GM19240 (cell line): ENCODE measurements around the gene KCNMB1.

Source experiments
- DNase-seq: peaks from one replicate; pipeline ENCODE4 v3.0.0; 2011; ENCODE audit warnings: low spot score; ENCODE audit not compliant: insufficient read length

The KCNMB1 gene

DNA sequence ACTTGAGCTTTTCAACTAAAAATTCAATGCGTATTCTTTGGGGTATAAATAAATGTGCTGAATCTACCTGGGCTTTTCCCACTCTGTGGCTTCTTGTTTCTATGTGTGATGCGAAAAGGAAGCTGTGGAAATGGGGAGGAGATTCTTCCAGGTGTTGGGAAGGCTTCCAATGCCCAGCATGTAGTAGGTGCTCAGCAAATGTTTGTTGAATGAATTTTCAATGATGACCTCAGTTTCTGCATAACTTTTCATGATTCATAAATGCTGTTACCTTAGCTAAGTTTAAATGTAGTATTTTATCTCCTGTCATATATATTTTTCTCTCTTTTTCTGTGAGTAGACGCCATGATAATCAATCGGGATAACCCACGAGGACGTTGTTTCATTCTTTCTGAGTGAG, 25.6 kb upstream of the KCNMB1 start:
- DNase-seq, result no peak

DNA sequence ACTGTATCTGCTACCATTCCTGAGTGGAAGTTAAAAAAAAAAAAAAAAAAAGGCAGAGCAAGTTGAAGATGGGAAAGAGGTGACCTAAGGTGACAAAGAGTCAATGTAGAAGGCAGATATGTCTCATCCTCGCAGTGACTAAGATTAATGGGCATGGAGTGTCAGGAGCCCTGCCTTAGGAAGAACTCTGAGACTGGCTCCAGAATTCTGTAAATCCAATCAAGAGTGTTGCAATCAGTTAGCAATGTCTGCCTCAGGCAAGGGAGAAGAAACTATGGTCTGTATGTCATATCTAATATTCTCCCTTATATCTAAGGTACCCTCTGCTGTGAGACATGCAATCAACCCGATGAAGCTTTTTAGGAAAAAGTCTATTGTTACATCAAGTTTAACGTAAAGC, 24.7 kb upstream of the KCNMB1 start:
- no peak for DNase-seq

DNA sequence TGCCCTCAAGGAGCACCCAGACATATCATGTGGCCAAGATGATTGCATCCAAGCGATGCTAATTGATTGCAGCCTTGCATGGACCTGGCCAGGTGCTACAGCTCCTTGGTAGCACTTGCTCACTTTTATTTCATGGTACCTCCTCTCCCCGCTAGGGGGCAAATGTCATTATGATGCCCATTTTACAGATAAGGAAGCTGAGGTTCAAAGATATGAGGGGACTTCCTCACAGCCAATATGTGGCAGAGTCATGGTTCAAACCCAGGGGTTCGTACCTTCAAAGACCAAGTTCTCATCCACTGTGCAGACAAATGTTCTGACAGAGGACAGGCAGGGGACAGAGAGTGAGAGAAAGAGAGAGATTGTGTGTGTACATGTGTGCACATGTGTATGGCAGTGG, 21.9 kb upstream of the KCNMB1 start:
- DNase-seq, result no peak

DNA sequence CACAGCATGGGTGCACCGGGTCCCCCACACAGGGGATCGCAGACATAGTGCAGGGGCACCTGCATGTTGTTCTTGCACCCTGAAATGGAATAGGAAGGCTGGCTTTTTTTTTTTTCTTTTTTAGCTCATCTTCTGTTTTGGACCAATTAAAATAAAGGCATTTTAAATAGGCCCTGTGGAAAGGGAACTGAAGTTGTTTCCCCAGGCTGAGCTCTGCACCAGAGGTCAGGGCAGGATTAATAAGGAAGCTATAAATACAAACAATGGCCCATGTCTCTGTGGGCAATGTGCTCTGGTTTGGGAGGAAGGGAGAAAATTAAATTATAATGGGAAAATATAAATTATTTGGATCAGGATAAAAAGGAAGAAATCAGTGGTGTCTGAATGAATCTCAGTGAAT, 21.2 kb upstream of the KCNMB1 start:
- DNase-seq, result no peak

- no peak for DNase-seq
Observed at GRCh38 chr5:170408877-170409660, 19.9 kb upstream of the KCNMB1 start.

GRCh38 chr5:170408226-170408625, 19.1 kb upstream of the KCNMB1 start:
- DNase-seq, result no peak

DNA sequence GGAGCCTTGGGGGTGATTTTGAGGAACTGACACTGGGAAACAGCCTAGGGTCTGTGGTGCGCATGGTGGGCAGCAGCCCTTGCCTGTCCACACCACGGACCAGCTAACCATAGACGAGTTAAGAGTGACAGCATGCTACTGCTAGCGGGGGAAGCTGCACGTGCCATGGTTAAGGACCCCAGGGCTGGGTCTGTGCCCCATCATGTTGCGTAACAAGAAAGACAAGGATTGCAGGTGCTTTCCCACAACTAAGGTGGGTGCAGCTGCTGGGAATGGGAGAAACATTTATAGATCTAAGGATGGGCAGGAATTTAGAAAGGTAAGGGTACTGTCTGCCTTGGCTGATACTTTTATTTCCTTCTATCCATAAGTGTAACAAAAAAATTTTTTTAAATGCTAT, 17.9 kb upstream of the KCNMB1 start:
- no peak for DNase-seq

DNA sequence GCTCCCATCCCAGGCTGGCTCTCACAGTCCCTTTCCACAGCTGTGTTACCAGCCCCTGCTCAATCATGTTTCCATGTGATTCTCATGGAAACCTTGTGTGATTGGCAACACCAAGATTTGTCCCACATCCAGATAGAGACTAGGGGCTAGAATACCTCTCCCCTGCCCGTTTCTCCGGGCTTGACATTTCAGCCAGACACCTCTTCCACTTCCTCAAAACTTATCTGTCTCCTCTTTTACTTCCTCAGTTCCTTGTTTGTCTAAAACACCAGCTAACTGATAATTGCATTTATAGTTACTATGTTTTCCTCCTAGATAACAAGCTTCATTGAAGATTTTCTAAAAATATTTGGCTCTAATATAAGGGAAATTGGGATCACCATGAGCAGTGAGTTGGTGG, 16.6 kb upstream of the KCNMB1 start:
- DNase-seq, result no peak

DNA sequence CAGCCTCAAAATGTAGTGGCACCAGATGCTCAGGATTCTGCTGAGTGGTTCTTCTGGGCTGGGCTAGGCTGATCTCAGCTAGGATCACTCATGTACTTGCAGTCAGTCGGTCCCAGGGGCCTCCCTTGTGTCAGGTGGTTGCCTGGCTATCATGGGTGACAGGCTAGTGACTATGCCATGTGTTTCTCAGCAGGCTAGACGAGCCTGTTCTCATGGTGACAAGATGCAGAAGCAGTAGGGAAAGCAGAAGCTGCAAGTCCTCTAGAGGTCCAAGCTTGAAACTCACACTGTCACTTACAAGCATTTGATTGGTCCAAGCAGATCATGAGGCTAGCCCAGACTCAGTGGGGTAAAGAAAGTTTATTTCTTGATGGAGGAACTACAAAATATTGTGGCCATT, 15.2 kb upstream of the KCNMB1 start:
- DNase-seq, result no peak

- no peak for DNase-seq
Observed at GRCh38 chr5:170403675-170404074, 14.5 kb upstream of the KCNMB1 start.

GRCh38 chr5:170402508-170402907, 13.3 kb upstream of the KCNMB1 start:
- no peak for DNase-seq

DNA sequence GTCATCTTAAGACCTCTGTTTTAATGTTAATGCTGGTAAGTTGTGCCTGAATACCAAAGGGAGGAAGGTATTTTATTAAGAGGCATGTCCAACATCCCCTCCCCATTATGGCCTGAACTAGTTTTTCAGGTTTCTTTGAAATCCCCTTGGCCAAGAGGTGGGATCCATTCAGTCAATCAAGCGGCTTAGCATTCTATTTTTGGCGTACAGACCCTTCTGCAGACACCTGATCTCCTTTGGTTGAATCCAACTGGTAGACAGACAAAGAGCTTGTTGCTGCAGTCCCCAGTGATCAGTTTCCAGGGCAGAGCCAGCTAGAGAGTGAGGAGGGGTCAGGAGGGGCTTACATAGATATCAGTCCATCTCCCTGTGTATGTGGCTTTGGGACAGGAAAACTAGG, 7.9 kb upstream of the KCNMB1 start:
- DNase-seq, result no peak

- DNase-seq, result no peak
Observed at GRCh38 chr5:170393958-170394357, 4.8 kb upstream of the KCNMB1 start.

- no peak for DNase-seq
Observed at GRCh38 chr5:170393235-170393634, 4.1 kb upstream of the KCNMB1 start.

DNA sequence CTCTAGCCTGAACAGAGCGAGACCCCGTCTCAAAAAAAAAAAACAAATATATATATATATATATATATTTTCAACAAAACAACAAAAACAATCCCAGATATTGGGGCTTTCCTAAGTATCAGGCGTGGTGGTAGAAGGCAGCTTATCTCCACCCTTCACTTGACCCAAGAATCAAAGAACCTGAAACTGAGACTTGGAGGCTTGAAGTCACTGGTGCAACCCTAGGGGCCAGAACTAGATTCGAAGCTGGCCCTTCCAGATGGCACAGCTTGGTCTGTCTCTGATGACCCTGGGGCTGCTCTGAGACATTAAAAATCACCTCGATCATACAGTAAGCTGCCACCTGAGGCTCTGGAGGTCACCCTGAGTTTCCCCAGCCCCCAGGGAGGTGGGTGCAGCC, 1.3 kb upstream of the KCNMB1 start:
- DNase-seq, result no peak

DNA sequence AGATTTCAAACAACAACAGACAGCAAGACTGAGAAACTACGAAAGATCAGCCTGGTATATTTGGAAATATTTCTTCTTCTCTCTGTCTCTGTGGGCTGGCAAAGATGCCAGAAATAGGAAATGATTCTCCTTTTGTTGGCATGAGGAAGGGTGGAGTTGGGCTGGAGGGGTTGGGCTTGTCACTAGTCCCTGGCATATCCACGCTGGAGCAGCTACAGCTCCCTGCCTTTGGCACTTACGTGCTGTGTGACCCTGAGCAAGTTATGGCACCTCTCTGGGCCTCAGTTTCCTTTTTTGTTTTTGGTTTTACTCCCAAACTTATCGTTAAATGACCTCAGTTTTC, 354 bp upstream of the KCNMB1 start:
- no peak for DNase-seq

GRCh38 chr5:170387775-170388639, 1.2 kb downstream of the KCNMB1 start:
- DNase-seq, result no peak

DNA sequence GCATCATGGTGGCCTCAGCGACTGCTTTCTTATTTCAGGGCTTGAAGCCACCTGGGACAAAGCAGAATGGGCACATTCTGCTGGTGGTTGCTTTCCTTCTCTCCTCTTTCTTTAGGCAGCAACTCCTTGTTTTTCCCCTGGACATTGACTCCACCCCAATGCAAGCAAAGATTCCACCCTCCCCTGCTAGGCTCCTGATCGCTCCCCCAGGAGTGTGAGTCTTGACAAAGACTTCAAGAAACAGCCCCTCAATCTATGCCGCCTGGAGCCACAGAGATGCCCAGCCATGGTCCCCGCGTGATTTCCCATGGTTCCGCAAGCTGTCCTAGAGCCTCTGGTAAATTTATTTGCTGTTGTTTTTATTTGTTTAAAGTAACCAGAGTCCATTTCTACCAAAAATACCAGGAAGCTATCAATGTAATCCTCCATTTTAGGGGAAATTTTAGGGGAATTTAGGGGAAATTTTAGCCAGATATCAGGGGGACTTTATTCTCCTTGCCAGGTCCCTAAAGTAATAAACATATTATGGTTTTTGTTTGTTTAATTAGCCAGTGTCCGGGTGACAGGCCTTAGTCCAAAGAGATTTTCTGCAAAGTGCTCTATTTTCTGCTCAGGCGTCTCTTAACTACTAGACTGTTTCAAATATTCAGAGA, 2.3 kb downstream of the KCNMB1 start:
- DNase-seq, result no peak

DNA sequence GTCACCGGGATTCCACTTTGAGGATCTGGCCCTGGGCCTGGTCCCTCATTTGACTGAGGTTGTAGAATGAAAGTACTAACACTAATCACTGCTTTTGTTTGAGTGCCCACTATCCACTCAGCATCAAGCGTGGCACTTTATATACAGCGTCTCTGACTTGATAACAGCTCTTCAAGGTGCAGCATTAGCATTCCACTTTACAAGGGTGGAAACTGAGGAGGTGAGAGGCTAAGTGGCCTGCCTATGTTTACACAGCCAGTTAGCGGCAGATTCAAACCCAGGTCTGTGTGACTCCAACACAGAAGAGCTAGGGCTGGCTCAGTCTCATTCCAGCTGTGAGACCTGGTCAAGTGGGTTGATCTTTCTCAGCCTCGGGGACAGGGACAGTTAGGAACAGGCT, 5.9 kb downstream of the KCNMB1 start:
- DNase-seq, result no peak

DNA sequence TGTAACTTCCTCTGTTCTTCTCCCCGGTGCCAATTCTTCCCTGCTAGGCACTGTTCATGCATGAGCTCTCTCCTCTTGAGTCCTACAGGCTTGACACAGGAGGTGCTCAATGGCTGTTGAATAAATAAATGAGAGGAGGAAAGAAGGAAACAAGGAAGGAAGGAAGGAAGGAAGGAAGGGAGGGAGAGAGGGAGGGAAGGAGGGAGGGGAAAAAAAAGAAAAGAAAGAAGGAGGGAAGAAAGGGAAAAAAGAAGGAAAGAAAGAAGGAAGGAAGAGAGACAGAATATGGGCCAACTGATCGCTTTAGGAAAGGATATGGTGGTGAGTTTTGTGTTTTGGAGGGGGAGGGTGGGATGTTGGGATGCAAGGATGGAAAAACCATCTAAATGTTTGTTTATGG, 6.4 kb downstream of the KCNMB1 start:
- no peak for DNase-seq

GRCh38 chr5:170380361-170380951, 8.7 kb downstream of the KCNMB1 start:
- no peak for DNase-seq

DNA sequence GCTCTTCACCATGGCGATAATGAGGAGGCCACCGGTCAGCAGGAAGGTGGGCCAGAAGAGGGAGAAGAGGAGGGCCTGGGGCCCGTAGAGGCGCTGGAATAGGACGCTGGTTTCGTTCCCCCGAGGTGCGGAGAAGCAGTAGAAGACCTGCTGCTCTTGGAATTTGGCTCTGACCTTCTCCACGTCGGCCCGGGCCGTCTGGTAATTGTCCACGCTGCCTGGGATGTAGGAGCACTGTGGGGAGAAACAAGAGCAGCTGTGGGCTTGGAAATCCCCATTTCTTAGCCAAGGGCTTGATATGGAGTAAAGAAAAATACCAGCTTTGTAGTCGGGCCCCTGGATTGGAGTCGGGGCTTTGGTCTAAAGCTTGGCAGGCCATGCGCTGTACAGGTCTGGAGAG, 10.4 kb downstream of the KCNMB1 start:
- DNase-seq, result no peak
